SK-N-SH treated with all-trans-retinoic acid at 6 μM for 48 hours (cell line): ENCODE results near the gene ATP6V0D1.
A peak's percentile ranks its signal among the peaks of the same experiment; 100 is the strongest.

ENCODE experiments used
- ATAC-seq: fragments of 200-7000 bp; cut with Tn5 transposase; 3 replicates; pipeline ENCODE4 v1.9.1; 2020; ENCODE audit warnings: mild to moderate bottlenecking, moderate library complexity
- ARNTL ChIP-seq: fragments of 450-650 bp; formaldehyde crosslinking; IDR thresholded peaks from 2 replicates; pipeline ENCODE4 v1.5.0; 2020; ENCODE audit warnings: low read depth, mild to moderate bottlenecking, moderate library complexity, borderline replicate concordance
- BACH2 ChIP-seq: fragments of 250-450 bp; sonication (Bioruptor Pico); IDR thresholded peaks from 2 replicates; pipeline ENCODE4 v1.9.0; 2021; ENCODE audit warnings: mild to moderate bottlenecking, borderline replicate concordance
- CREB5 ChIP-seq: fragments of 250-450 bp; sonication (Bioruptor Pico); IDR thresholded peaks from 2 replicates; pipeline ENCODE4 v1.5.1; 2020; ENCODE audit warnings: low read depth, mild to moderate bottlenecking, moderate library complexity
- CSDC2 ChIP-seq: fragments of 250-450 bp; sonication (Bioruptor Pico); IDR thresholded peaks from 2 replicates; pipeline ENCODE4 v1.5.0; 2020; ENCODE audit warnings: mild to moderate bottlenecking, moderate library complexity
- CSRNP3 ChIP-seq: fragments of 250-450 bp; sonication (Bioruptor Pico); IDR thresholded peaks from 2 replicates; pipeline ENCODE4 v1.5.1; 2021; ENCODE audit warnings: mild to moderate bottlenecking, moderate library complexity
- ESRRG ChIP-seq: fragments of 250-450 bp; sonication (Bioruptor Pico); IDR thresholded peaks from 2 replicates; pipeline ENCODE4 v1.6.1; 2021; ENCODE audit warnings: mild to moderate bottlenecking
- GLIS3 ChIP-seq: fragments of 250-450 bp; sonication (Bioruptor Pico); IDR thresholded peaks from 2 replicates; pipeline ENCODE4 v1.5.0; 2020; ENCODE audit warnings: mild to moderate bottlenecking, moderate library complexity
- ISL1 ChIP-seq: fragments of 250-450 bp; sonication (Bioruptor Pico); IDR thresholded peaks from 2 replicates; pipeline ENCODE4 v2.1.2; 2022; ENCODE audit warnings: mild to moderate bottlenecking, moderate library complexity
- OSR1 ChIP-seq: fragments of 250-450 bp; sonication (Bioruptor Pico); IDR thresholded peaks from 2 replicates; pipeline ENCODE4 v1.8.0; 2022; ENCODE audit warnings: moderate library complexity, mild to moderate bottlenecking, inconsistent platforms
- POU6F1 ChIP-seq: fragments of 250-450 bp; sonication (Bioruptor Pico); IDR thresholded peaks from 2 replicates; pipeline ENCODE4 v1.8.0; 2021; ENCODE audit warnings: low read depth, mild to moderate bottlenecking, moderate library complexity, borderline replicate concordance
- PPARA ChIP-seq: fragments of 250-450 bp; sonication (Bioruptor Pico); IDR thresholded peaks from 2 replicates; pipeline ENCODE4 v1.5.0; 2020; ENCODE audit warnings: mild to moderate bottlenecking, borderline replicate concordance
- RARB ChIP-seq: fragments of 250-450 bp; sonication (Bioruptor Pico); IDR thresholded peaks from 2 replicates; pipeline ENCODE4 v1.8.0; 2021; ENCODE audit warnings: mild to moderate bottlenecking, moderate library complexity
- SNAI2 ChIP-seq: fragments of 250-450 bp; sonication (Bioruptor Pico); IDR thresholded peaks from 2 replicates; pipeline ENCODE4 v1.5.0; 2020; ENCODE audit warnings: mild to moderate bottlenecking, moderate library complexity
- TCF4 ChIP-seq: fragments of 250-450 bp; sonication (Bioruptor Pico); IDR thresholded peaks from 2 replicates; pipeline ENCODE4 v1.8.0; 2021; ENCODE audit warnings: mild to moderate bottlenecking, moderate library complexity, borderline replicate concordance
- TOX ChIP-seq: fragments of 250-450 bp; sonication (Bioruptor Pico); IDR thresholded peaks from 2 replicates; pipeline ENCODE4 v1.8.0; 2021; ENCODE audit warnings: mild to moderate bottlenecking, moderate library complexity, borderline replicate concordance
- ZC3H10 ChIP-seq: fragments of 250-450 bp; sonication (Bioruptor Pico); IDR thresholded peaks from 2 replicates; pipeline ENCODE4 v1.5.1; 2021; ENCODE audit warnings: mild to moderate bottlenecking, moderate library complexity
- ZFP3 ChIP-seq: fragments of 250-450 bp; sonication (Bioruptor Pico); IDR thresholded peaks from 2 replicates; pipeline ENCODE4 v1.5.0; 2020; ENCODE audit warnings: mild to moderate bottlenecking, moderate library complexity
- ZFP30 ChIP-seq: fragments of 450-650 bp; formaldehyde crosslinking; IDR thresholded peaks from 2 replicates; pipeline ENCODE4 v1.5.0; 2022; ENCODE audit warnings: mild to moderate bottlenecking, moderate library complexity
- ZNF70 ChIP-seq: fragments of 450-650 bp; formaldehyde crosslinking; IDR thresholded peaks from 2 replicates; pipeline ENCODE4 v1.5.0; 2020; ENCODE audit warnings: mild to moderate bottlenecking, moderate library complexity
- ZNF8 ChIP-seq: fragments of 450-650 bp; formaldehyde crosslinking; IDR thresholded peaks from 2 replicates; pipeline ENCODE4 v1.5.0; 2020; ENCODE audit warnings: mild to moderate bottlenecking, moderate library complexity
- TF ChIP-seq, protein P1 (sequence below): fragments of 250-450 bp; sonication (Bioruptor Pico); IDR thresholded peaks from 2 replicates; pipeline ENCODE4 v1.8.0; 2020; ENCODE audit warnings: mild to moderate bottlenecking, moderate library complexity, borderline replicate concordance

The ATP6V0D1 gene

DNA sequence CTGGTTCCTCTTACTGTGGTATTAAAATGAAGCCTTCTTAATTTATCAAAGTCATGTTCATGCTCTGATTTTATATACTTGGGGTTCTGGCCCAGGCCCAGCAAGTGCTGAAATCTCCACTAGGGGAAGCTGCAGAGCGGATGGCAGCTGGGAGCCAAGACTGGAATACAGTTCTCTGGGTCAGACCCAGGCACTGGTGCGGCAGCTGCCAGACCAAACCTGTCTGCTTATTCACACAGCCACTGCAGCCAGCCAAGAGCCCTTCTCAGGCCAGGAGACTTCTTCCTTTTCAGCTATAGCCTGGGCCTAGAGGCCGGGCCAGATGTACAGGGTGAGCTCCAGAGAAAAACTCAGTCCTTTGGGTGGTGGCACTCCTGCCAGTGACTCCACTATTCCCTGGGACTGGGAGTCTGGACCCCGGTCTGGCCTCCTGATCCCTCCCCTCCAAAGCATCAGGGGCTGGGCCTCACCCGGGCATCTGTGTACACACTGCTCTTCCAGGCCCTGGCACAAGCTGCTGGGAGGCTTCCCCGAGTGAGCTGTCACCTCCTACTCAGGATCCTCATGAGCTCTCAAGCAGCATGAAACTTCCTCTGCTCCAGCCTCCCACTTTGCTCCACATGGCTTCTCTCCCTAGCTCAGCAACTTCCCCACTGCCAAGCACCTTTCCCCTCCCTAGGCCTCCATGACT lies 24.4 kb downstream of the ATP6V0D1 start:
- TF ChIP-seq POU6F1 (CRISPR knock-in tag) (no peak), ARNTL (CRISPR knock-in tag) (no peak), RARB (no peak), GLIS3 (CRISPR knock-in tag) (no peak), ZNF70 (CRISPR knock-in tag) (no peak), ZFP3 (no peak), SNAI2 (no peak), ESRRG (no peak), CSRNP3 (CRISPR knock-in tag) (no peak), TOX (CRISPR knock-in tag) (no peak), OSR1 (CRISPR knock-in tag) (no peak), ZC3H10 (CRISPR knock-in tag) (no peak)
- TF ChIP-seq, protein P1, sequence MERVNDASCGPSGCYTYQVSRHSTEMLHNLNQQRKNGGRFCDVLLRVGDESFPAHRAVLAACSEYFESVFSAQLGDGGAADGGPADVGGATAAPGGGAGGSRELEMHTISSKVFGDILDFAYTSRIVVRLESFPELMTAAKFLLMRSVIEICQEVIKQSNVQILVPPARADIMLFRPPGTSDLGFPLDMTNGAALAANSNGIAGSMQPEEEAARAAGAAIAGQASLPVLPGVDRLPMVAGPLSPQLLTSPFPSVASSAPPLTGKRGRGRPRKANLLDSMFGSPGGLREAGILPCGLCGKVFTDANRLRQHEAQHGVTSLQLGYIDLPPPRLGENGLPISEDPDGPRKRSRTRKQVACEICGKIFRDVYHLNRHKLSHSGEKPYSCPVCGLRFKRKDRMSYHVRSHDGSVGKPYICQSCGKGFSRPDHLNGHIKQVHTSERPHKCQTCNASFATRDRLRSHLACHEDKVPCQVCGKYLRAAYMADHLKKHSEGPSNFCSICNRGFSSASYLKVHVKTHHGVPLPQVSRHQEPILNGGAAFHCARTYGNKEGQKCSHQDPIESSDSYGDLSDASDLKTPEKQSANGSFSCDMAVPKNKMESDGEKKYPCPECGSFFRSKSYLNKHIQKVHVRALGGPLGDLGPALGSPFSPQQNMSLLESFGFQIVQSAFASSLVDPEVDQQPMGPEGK (CRISPR knock-in tag): no peak
- ATAC-seq: peak; percentile 44; the same call in 2 of the 3 replicates

DNA sequence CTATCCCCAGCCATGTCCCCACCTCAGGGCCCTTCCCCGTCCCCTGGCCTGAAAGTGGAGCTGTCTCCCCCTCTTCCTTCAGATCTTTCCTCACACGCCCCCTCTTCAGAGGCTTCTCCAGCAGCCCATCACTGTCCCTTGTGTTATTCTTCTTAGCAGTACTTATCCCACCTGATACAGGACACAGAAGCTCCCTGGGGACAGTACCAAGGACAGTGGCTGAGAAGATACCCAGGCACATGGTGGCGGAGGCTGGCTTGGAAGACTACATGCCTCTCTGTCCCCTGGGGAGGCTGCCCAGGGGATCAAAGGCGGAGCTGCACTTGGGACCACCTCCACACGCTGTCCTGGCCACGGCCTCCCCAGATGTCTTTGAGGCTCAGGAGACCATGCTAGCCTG lies 26.1 kb downstream of the ATP6V0D1 start:
- ATAC-seq: no peak
- TF ChIP-seq ESRRG (no peak), SNAI2 (no peak), POU6F1 (CRISPR knock-in tag) (no peak), ZNF8 (CRISPR knock-in tag) (no peak), ZNF70 (CRISPR knock-in tag) (no peak), GLIS3 (CRISPR knock-in tag) (no peak), CSDC2 (CRISPR knock-in tag) (no peak), ZC3H10 (CRISPR knock-in tag) (no peak), BACH2 (CRISPR knock-in tag) (no peak), CREB5 (CRISPR knock-in tag) (no peak), TCF4 (CRISPR knock-in tag) (no peak), RARB (no peak), ZFP30 (CRISPR knock-in tag) (no peak)

GRCh38 chr16:67454104-67454503 lies 26.9 kb downstream of the ATP6V0D1 start:
- TF ChIP-seq ARNTL (CRISPR knock-in tag) (no peak), TCF4 (CRISPR knock-in tag) (no peak), ESRRG (no peak), CREB5 (CRISPR knock-in tag) (no peak), ZFP3 (no peak), RARB (no peak), BACH2 (CRISPR knock-in tag) (no peak), SNAI2 (no peak), CSDC2 (CRISPR knock-in tag) (no peak), ZNF8 (CRISPR knock-in tag) (no peak), ISL1 (CRISPR knock-in tag) (no peak), ZFP30 (CRISPR knock-in tag) (no peak), TOX (CRISPR knock-in tag) (no peak), PPARA (CRISPR knock-in tag) (no peak), GLIS3 (CRISPR knock-in tag) (no peak)
- TF ChIP-seq, protein P1 (CRISPR knock-in tag): no peak
- no peak for ATAC-seq
